Skeletal muscle cell (primary cell): ENCODE measurements around the gene CCDC127.

ENCODE experiments used
- DNase-seq: peaks from one replicate; pipeline ENCODE4 v3.0.0-alpha.2; 2010; ENCODE audit warnings: low read depth
- H3K4me3 ChIP-seq: 2 replicates; pipeline ENCODE4 v1.5.1; 2011; ENCODE audit warnings: low read depth, mild to moderate bottlenecking, control low read depth, low read length, moderate library complexity

CCDC127 gene

GRCh38 chr5:181160-181559, 36.8 kb downstream of the CCDC127 start:
- H3K4me3 ChIP-seq: no peak overlapping the region
- DNase-seq: no peak

GRCh38 chr5:180286-180918, 37.6 kb downstream of the CCDC127 start:
- H3K4me3 ChIP-seq: no peak overlapping the region
- DNase-seq: no peak

- DNase-seq: no peak
- no peak overlapping the region for H3K4me3 ChIP-seq
These were observed 38.6 kb downstream of the CCDC127 start for GRCh38 chr5:179401-179800.

GRCh38 chr5:178110-178509, 39.8 kb downstream of the CCDC127 start:
- no peak for DNase-seq
- H3K4me3 ChIP-seq: no peak overlapping the region

GRCh38 chr5:176296-176823, 41.6 kb downstream of the CCDC127 start:
- DNase-seq: no peak
- no peak overlapping the region for H3K4me3 ChIP-seq

DNA sequence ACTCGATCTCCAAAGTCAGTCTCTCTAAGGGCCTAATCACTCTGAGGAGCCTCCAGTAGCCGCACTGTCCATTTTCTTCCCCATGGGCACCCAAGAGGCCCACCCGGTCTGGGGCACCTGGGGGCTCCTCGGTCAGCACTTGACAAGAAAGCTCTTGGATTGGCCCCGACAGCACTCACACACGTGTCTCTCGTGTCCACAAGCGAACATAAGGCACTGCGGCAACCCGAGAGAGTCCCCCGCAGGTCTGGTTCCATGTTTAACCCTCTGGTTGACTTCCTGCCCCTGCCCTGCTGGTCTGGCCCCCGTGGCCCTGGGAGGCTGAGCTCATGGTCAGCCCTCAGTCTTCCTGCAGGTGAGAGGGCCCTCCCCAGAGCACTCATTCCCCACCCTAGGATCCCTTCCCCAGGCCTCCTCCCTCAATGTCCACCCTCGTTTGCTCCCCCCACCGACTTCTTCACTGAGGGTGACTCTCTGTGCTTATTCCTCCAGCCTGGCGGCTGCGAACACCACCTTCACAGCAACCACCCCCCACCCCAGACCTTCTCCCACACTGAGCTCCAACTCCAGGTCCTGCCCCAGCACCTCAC, 43.0 kb downstream of the CCDC127 start:
- H3K4me3 ChIP-seq: no peak overlapping the region
- no peak for DNase-seq

DNA sequence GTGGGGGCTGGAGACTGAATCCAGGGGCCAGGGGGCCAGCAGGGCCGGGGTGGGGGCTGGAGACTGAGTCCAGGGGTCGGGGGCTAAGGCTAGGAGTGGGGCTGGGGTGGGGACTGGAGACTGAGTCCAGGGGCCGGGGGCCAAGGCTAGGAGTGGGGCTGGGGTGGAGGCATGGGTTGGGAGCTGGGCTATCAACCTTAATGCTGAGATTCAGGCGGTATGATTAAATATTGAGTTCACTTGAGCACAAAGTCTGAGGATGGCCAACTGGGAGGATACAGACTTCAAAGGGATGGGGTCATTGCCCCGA, 43.7 kb downstream of the CCDC127 start:
- DNase-seq: no peak
- no peak overlapping the region for H3K4me3 ChIP-seq

DNA sequence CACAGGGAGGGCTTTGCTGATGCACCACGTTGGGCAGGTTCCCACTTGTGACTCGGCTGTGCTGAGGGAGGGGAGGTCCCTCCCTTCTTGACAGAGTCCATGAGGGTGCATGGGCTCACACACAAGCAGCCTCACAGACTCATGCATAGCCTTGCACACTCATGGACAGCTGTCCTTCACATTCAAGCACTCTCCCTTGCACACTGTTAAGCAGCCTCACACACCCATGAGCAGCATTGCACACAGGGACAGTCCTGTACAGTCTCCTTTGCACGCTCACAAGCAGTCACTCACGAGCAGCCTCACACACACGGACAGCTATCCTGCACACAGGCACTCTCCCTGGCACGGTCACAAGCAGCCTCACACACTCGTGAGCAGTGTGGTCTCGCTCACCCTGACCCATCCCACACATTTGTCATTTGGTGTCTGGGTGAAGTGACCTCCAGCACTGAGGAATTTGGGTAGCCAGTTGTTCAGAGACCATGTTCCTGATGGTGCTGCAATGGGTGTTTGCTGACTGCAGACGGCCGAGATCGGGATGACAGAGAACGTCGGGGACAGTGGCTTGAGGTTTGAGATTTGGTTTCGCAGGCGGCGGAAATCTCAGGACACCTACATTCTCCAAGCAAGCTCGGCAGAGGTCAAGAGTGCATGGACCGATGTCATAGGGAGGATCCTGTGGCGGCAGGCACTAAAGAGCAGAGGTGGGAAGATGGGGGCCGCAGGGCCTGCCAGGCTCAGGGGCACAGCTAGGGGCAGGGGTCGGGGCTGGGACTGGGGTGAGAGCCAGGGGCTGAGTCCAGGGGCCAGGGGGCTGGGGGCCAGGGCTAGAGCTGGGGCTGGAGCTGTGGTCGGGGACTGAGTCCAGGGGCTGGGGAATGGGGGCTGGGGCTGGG, 44.3 kb downstream of the CCDC127 start:
- no peak overlapping the region for H3K4me3 ChIP-seq
- DNase-seq: no peak

DNA sequence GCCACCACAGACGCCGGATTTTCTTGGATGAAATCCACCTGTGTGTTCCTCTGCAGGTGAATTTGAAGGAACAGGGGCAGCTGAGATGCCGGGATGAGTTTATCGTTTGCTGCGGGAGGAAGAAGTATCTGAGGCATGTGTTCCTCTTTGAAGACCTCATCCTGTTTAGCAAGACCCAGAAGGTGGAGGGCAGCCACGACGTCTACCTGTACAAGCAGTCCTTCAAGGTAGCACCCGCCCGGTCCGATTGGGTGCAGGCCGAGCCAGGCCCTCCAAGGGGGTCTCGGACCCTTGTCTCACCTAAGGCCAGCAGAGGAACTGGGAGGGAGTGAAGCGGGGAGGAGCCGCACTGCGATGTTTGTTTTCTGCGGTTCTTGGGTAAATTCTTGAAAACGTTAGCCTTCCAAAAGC, 45.1 kb downstream of the CCDC127 start:
- no peak overlapping the region for H3K4me3 ChIP-seq
- no peak for DNase-seq

DNA sequence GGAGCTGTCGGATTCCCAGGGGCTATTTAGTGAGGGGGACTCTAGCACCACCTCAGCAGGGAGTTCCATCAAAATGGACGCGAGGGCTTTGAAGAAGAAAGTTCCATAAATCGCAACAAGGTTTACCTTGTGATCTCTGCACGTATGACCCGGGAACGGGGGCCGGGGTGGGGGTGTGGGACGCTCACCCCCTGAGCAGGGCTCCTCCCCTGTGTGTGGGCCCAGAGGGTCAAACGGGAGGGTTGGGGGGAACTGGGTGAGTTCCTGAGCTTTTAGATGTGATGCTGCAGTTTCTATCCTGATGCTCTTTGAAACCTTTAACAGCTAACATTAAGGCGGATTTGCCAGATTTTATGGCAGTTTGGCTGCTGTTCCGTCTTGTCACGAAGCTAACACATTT, 45.5 kb downstream of the CCDC127 start:
- DNase-seq: no peak

GRCh38 chr5:171801-172331, 46.1 kb downstream of the CCDC127 start:
- DNase-seq: no peak

More for the DNA sequence above, 45.5 kb downstream of the CCDC127 start:
- no peak overlapping the region for H3K4me3 ChIP-seq

DNA sequence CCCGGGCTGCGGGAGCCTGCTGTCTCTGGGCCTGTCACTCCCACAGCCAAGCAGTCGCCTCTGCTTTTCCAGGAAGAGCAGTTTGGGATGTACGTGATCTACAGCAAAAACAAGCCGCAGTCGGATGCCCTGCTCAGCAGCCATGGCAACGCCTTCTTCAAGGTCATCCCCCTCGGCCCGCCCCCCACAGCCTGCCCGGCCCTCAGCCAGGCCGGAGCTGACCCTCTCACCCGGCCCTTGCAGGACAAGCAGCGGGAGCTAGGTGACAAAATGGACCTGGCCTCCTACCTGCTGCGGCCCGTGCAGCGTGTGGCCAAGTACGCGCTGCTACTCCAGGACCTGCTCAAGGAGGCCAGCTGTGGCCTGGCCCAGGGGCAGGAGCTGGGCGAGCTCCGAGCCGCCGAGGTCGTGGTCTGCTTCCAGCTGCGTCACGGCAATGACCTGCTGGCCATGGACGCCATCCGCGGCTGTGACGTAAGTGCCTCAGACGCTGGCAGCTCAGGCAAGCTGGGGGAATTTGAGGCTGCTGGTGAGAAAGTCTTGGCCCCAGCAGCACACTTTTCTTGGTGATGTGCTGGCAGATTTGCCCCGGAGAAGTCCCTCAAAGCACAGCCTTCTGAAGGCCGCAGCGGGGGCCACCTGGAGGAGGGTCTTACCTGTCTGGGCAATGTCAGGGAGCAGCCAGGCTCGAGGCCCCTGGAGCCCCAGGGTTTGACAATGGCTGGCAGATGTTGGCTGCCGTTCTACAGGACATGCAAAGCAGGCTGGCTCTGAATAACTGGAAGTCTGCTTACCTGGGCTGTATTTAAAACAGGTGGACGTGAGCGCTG, 46.8 kb downstream of the CCDC127 start:
- DNase-seq: no peak
- H3K4me3 ChIP-seq: no peak overlapping the region

More at GRCh38 chr5:171801-172331, 46.1 kb downstream of the CCDC127 start:
- H3K4me3 ChIP-seq: no peak overlapping the region

DNA sequence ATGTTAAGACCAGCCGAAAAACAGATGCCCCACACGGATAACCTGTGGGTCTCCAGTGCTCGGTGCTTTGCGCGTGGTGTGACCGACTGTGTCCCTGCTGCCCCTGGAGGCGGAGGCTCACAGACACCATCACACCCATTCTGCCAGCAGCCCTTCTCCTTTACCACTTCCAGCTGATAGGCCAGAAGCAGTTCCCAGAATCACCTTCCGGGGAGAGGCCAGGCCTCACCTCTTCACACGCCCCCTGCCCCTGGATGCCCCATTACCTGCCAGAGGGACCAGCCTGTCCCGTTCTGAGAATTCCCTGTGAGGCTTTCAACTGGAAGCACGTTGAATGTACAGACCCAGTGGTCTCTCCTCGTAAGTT, 48.2 kb downstream of the CCDC127 start:
- no peak overlapping the region for H3K4me3 ChIP-seq
- DNase-seq: no peak

DNA sequence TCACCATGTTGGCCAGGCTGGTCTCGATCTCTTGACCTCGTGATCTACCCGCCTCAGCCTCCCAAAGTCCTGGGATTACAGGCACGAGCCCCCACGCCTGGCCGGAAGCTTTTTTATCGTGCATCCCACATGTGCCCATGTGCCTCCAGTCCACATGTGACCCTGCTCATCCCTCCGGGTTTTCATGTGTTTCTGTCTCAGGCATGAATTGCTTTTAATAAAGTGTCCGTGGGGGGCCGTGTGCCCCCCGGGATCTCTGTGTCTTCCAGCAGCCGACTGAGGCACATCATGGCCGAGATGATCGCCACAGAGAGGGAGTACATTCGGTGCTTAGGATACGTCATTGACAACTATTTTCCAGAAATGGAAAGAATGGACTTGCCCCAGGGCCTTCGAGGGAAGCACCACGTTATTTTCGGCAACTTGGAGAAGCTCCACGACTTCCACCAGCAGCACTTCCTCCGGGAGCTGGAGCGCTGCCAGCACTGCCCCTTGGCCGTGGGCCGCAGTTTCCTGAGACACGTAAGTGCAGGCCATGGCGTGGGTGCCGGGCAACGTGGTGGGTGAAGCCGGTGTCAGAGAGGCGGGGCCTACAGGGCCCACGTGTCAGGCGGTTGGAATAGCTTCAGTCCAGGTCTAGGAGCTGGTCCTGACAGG, 48.8 kb downstream of the CCDC127 start:
- H3K4me3 ChIP-seq: no peak overlapping the region

DNA sequence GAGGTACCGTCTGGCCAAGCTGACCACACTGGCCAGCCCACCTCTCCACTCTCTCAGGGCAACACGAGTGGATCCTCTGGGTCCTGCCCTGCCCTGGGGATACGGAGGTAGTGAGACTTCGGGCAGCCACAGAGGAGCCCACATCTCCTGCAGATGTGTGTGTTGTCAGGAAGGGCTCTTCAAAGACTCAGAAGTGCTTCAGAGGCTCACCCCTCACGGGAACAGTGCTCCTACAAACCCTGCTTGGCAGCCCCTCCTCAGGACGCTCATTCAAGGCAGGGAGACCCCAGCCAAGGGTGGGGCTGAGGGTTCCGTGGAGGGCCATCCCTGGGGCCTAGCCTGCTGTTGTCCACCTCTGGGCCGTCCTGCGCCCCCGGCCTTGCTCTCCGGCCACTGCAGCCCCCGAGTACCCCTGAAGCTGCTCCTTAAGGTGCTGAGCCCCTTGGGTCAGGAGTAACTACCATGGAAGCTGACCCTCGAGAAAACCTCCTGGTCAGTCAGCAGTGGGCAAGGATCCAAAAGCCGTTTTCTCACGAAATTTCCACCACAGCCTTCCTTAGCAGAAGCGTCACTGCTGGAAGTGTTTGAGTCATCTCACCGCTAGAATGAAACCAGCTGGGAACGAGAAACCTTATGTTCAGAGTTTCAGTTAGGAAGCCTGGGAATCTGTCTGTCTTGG, 49.8 kb downstream of the CCDC127 start:
- DNase-seq: peak; percentile 92
- H3K4me3 ChIP-seq: no peak overlapping the region

More for the DNA sequence above, 48.8 kb downstream of the CCDC127 start:
- DNase-seq: peak; percentile 37

DNA sequence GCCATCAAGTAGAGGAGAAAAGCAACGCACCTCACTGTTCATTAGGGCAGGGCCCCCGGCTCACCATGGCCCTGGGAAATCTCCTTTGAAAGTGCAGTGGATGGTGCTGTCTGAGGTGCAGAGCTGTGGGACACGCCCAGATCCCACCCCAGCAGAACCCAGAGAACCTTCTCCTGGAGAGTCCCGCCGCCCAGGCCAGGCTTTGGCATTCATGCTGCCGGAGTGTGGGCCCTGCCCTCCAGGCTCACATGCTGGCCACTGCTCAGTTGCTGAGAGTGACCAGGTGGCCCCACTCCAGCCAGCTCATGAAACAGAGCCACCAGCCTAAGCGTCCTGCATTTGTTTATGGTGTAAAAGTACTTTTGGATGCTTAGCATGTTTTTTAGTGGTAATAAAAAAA, 50.4 kb downstream of the CCDC127 start:
- no peak for DNase-seq

GRCh38 chr5:166441-167372, 51.2 kb downstream of the CCDC127 start:
- no peak for DNase-seq
- H3K4me3 ChIP-seq: no peak overlapping the region

More for the DNA sequence above, 50.4 kb downstream of the CCDC127 start:
- no peak overlapping the region for H3K4me3 ChIP-seq
